Left renal pelvis (tissue), 4 donors: ENCODE data around the gene MRPL18. TPM values are rescaled to one million over a fixed set of nuclear protein-coding genes. Genes with fewer than 3 reads are reported as not detected.
"Not testable (repeated sequence)": the region's sequence is repeated elsewhere in the genome, so short reads cannot be mapped to it uniquely, and the experiment has no call there.

ENCODE experiments used
- DNase-seq, 4 donors: peaks; one replicate each; pipeline ENCODE4 v3.0.0-alpha.2; 2013; ENCODE audit warnings: low read depth in 4 of 4, low spot score in 3 of 4
- polyA plus RNA-seq, 4 donors: library from polyadenylated mRNA; unstranded; fragments of 120-200 nt; gene quantifications; one replicate each; pipeline ENCODE4 v1.2.1, GENCODE V29; 2013; ENCODE audit not compliant: insufficient read length in 4 of 4

Gene MRPL18
- polyA plus RNA-seq, 4 donors: 52.7 to 69.0 (median 62.1) TPM

- no peak for DNase-seq
Observed at GRCh38 chr6:159813781-159814180, 23.5 kb downstream of the MRPL18 start.

- no peak for DNase-seq
Observed at GRCh38 chr6:159815410-159815809, 25.1 kb downstream of the MRPL18 start.

GRCh38 chr6:159816775-159817174 lies 26.5 kb downstream of the MRPL18 start:
- DNase-seq: not testable (repeated sequence)

- DNase-seq: no peak
Observed at GRCh38 chr6:159817951-159818739, 27.9 kb downstream of the MRPL18 start.

GRCh38 chr6:159819098-159819497 lies 28.8 kb downstream of the MRPL18 start:
- DNase-seq: no peak

- DNase-seq: no peak
Observed at GRCh38 chr6:159819932-159820640, 29.8 kb downstream of the MRPL18 start.

- DNase-seq: no peak
Observed at GRCh38 chr6:159821122-159821521, 30.9 kb downstream of the MRPL18 start.

GRCh38 chr6:159821726-159822125 lies 31.5 kb downstream of the MRPL18 start:
- DNase-seq: no peak

- DNase-seq: no peak
Observed at GRCh38 chr6:159823953-159824352, 33.7 kb downstream of the MRPL18 start.

- DNase-seq: not testable (repeated sequence)
Observed at GRCh38 chr6:159824690-159825089, 34.4 kb downstream of the MRPL18 start.

GRCh38 chr6:159826004-159826403 lies 35.7 kb downstream of the MRPL18 start:
- no peak for DNase-seq

- DNase-seq: no peak
Observed at GRCh38 chr6:159826968-159827647, 36.8 kb downstream of the MRPL18 start.

- DNase-seq: no peak
Observed at GRCh38 chr6:159828074-159828473, 37.8 kb downstream of the MRPL18 start.

GRCh38 chr6:159829526-159829925 lies 39.3 kb downstream of the MRPL18 start:
- no peak for DNase-seq

- no peak for DNase-seq
Observed at GRCh38 chr6:159830501-159831372, 40.5 kb downstream of the MRPL18 start.

GRCh38 chr6:159831373-159831679 lies 41.1 kb downstream of the MRPL18 start:
- DNase-seq: no peak

GRCh38 chr6:159832946-159833345 lies 42.7 kb downstream of the MRPL18 start:
- DNase-seq: no peak

GRCh38 chr6:159833556-159833955 lies 43.3 kb downstream of the MRPL18 start:
- DNase-seq: no peak

GRCh38 chr6:159833997-159834603 lies 43.8 kb downstream of the MRPL18 start:
- no peak for DNase-seq
